NOMO-1 treated with DMSO at 0.1 percent for 48 hours (cell line): ENCODE results near the gene KCNJ10.

Experiments used
- DNase-seq: peaks from one replicate; lab custom pipeline; 2025; ENCODE audit not compliant: unreplicated experiment; lab: John Stamatoyannopoulos, UW

The KCNJ10 gene

DNA sequence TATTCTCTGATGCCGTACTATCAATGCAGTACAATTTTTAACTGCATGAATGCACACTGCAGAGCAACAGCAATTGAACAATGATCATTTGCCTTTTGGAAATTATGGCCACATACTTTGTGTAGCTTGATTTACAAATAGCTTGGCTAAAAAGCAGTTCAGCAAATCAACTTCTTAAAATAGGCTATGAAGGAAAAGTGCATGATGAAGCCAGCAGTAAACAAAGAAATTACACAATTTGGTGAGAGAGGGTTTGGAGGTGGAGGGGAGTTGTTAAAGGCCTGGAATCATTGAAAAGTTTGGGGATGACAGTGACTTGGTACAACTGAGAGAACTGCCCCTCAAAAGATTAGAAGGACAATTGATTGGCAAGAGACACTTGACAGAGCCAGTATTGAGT, 44.6 kb downstream of the KCNJ10 start:
- DNase-seq, result no peak

DNA sequence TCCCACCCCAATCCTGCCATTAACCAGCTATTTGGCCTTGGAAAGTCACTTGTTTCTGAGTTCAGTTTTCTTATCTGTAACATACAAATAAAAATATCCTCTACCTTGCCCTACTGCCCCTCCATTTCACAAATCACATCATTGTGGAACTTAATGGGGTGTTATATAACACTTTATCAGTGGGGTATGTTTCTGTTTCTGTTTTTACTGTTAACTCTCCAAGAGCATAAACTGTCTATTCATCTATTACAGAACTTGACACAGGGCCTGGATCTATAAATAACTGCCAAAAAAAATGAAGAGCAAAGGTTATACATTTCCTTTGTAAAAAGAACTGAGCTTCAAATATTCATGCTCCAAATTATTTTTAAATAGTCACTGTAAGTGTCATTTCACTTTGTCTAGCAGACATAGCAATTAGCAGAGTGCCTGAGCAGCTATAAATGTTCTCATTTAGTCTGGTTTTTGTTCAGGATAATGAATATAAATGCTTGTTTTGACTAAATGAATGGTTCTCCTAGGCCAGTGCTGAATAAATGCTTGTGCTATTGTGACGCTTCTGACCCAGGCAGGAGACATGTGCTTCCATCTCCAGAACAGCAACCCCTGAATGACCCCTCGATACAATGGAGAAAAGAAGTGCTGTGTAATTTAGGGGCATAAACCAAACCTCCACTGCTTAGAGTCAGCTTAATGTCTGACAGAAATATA, 45.6 kb downstream of the KCNJ10 start:
- no peak for DNase-seq

DNA sequence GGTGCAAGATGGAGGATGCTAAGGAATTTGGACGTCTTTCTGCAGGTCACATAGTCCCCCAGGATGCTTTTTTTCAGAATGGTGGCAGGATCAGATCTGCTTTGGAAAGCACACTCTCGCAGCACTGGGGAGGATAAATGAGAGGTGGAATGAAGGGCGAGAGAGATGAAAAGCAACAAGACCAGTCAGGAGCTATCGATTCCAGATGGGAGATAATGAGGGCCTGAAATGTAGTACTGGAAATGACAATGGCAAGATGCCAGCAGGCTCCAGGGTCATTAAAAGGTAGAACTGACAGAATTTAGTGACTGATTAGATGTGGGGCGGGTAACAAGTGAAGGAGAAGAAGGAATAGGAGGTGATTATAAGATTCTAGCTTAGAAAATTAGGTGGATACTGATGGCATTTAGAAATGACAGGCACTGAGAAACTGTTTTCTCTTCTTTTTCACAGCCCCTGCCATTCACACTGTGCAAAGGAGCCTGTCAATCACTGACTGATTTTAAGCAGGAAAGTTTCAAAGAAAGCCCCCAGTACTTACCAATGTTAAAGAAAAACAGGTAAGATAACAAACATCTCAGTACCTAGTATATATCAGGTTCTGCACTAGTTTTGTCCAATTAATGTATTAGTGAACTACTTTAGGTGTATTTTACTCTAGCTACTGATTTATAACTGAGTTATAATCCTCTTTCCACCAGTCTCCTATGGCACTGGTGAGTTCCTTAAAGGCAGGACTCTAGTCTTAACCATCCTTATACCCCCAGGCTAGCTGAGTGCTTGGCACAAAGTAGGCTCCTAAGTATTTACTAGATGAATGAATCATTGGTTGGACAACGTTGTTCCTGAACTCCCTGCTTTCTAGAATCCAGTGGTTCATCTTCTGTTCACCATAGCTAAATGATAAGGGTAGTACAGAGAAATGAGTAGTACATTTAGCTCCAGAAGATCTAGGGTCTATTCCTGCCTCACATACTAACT, 47.3 kb downstream of the KCNJ10 start:
- DNase-seq, result no peak

DNA sequence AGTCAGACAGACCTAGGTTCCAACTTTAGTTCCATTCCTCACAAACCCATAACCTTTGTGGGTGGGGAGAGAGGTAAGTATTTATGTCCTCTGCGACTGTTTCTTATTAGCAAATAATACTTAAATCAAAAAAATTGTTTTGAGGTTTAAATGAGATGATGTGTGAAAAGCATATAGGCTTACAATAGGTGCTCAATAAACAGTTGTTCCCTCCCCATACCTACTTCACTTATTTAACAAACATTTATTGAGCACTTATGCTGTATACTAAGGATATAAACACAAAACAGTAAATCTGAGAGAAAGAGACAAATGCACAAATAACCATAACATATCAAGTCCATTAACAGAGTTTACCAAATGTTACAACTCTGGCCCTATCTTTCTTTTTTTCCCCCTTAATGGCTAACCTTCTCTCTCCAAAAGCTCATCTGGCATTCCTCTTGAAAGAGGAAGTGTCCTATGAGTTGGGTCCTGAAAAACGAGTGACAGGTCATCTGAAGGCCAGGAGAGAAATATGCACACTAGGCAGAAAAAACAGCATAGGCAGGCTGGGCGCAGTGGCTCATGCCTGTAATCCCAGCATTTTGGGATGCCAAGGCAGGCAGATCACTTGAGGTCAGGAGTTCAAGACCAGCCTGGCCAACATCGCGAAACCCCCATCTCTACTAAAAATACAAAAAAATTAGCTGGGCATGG, 48.4 kb downstream of the KCNJ10 start:
- DNase-seq, result no peak

- DNase-seq, result no peak
Measured at GRCh38 chr1:160020196-160020595, 49.8 kb downstream of the KCNJ10 start.

DNA sequence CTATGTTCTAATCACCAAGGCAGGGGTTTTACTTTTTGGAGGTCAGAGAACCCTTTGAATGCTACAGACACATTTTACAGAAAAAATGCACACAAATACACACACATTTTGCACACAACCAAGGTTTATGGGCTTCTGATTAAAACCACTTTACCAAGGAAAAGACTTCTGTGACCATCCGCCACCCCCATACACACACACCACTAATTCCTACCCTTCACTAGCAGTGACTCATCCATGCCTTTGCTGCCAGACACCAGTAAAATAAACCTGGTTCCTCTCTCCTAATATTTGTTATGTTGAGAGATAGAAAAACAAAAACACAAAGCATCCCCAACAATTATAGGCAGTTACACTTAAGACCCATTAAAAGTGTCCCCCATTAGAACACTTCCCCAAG, 51.1 kb downstream of the KCNJ10 start:
- DNase-seq, result no peak

GRCh38 chr1:160018347-160018746, 51.6 kb downstream of the KCNJ10 start:
- no peak for DNase-seq

GRCh38 chr1:160017592-160017991, 52.4 kb downstream of the KCNJ10 start:
- no peak for DNase-seq

DNA sequence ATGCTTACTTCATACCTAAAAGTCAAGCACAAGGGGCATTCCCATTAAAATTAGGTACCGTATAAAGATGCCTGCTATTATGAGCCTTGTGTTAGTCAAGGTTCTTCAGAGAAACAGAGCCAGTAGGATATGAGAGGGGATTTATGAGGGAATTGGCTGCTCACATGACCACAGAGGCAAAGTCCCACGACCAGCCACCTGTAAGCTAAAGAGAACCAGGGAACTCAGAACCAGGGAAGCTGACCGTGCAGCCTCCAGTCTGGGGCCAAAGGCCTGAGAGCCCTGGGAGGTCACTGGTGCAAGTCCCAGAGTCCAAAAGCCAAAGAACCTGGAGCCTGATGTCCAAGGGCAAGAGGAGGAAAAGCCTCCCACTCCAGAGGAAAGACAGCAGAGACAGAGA, 58.2 kb downstream of the KCNJ10 start:
- no peak for DNase-seq

DNA sequence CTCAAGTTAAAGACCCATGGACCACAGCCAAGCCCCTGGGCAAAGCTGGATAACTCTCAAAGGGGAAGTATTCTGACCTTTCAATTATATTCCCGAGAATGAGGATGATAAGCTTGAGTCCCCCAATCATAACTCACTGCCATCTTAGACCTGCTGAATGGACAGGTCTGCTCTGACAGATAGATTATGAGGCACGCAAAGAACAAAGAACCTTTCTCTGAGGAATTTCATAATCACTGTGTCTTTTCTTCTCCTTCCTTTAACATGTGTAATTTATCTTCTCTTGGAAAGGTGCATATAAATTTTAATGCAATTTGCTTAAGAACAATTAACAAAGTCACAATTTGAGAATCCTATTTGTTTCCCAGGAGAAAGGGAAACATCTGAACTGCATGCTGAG, 60.2 kb downstream of the KCNJ10 start:
- DNase-seq, result no peak

DNA sequence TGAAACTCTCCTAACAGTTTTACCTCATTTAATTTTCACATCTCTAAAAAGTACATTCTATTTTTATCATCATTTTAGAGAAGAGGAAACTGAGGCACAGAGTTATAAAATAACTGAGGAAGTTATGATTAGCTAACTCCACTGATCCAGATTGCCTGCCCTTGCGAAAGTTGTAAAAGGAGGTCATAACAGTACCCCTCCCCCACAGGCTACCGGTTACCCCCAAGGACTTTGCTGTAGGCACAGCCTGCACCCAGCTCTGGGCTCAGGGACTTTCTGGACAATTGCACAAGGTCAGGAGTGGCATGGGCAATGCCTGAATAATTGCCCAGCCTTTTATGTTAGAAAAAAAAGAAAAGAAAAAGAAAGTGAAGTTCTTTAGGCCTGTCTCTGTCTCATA, 60.9 kb downstream of the KCNJ10 start:
- DNase-seq, result peak; percentile 47

DNA sequence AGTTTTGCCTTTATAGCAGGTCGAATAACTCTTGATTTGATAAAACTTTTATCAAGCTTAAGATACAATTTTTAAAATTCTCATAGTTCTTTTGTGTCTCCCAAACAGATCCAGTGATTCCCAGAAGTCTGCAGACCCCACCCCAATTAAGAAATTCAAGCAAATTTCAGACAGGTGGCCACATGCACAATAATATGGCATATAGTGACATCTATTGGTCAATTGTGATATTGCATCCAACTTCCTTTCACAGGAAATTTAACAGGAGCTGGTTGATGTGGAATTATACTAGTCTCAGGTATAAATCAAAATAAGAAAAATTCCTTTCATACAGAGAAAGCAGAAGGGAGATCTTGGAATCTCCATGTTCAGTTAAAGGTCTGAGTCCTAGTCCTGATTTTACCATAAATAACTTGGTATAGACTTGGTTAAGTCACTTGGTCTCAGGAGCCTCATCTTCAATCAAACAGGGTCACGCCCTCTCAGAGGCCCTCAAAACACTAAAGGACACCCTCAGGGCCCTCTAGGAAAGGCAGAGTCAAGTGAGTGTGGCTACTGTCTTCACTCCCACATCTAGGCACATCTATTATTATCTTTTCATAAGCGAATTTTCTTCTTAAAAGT, 62.3 kb downstream of the KCNJ10 start:
- peak; percentile 16 for DNase-seq

DNA sequence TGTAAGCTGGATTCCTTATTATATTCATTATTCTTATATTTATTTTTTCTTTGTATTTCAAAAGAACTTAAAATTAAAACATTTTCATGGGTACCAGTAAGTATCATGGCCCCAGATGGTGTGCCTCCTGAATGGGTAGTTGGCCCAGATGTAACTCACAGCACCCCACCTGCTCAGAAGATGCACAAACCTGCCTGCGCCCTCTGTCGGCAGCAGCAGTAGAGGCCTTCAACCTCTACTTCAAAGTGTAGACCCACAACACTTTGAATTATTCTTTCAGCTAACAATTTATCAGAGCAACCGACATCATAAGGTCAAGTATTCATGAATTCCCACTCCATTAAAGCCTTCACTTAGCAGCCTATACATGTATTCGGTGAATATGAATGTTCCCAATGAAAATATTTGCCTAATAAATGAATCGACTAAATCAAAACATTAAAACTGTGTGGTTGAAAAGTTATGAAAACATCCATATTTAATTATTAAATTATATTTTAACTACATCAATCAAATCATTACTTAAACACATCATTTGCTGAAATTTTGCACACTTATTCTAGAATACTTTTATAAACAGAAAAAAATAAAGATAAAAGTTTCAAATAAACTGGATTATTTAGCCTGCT, 63.5 kb downstream of the KCNJ10 start:
- DNase-seq, result peak; percentile 59

DNA sequence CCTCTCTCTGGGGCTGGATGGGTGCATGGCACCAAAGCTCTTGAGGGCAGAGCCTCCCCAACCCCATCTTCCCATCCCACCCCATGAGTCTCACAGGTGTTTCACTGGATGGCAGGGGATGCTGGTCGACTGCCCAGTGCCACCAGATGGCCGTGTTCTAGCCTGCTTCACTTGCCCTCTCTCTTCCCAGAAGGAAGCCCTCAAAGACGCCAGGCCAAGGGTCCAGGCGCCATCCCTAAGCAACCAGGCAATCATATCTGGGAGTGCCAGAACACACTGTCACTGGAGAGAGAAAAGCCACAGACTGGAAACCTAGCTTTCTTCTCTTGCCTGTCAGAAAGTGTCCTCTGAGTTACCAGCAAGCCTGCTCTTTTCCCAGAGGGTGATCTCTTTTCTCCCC, 64.9 kb downstream of the KCNJ10 start:
- DNase-seq, result no peak

DNA sequence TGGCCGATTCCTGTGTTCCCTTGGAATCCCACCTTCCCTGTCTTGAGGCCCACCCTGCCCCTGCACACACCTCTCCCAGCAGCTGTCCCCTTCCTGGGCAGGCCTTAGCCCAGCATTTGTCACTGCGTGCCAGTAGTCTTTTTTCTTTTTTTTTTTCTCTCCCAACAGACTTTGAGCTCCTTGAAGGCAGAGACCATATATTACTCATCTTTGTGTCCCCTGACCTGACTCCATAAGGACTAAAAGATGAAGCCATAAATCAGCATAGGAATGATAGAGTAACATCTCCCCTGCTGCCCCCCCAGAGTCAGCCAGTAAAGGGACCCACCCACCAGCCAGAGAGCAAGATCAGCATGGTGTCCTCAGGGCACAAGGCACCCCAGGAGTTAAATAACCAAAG, 65.5 kb downstream of the KCNJ10 start:
- no peak for DNase-seq

- DNase-seq, result no peak
Measured at GRCh38 chr1:160004001-160004400, 66.0 kb downstream of the KCNJ10 start.

GRCh38 chr1:160001440-160001839, 68.5 kb downstream of the KCNJ10 start:
- DNase-seq, result no peak

DNA sequence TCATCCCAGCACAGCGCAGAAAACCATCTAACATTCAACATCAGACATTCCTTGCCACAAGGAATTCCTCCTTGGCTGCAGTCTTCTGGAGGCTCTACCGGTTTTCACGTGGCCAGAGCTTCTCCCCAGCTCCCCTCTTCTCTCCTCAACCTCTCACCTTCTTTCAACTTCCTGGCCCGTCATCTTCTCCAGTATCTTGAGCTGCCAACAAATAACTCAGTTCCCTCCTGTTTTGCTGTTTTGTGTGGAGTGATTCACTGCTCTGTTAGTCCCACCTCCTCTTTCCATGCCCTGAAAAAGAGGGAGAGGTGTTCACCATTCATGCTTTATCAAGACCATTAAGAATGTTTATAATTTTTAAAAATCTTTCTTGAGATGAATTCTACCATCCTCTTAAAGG, 70.8 kb downstream of the KCNJ10 start:
- DNase-seq, result no peak

DNA sequence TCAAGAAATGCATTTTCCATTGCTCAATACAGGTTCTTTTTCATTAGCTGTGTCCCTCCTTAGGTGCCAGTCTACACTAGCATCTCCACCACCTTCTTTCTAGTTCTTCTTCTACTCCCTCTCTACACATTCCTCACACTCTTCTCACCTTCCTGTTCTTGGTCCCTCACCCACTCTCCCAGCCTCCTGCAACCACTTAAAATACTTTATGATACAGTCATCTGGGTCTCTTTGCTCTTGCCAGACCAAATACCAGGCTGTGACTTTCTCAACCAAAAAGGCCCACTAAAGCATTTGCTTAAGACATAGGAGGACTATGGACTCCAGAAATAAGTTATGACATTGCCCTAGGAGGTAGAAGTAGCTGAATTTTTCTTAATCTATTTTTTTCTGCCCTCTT, 73.3 kb downstream of the KCNJ10 start:
- DNase-seq, result no peak

- DNase-seq, result no peak
Measured at GRCh38 chr1:159994896-159995295, 75.1 kb downstream of the KCNJ10 start.

DNA sequence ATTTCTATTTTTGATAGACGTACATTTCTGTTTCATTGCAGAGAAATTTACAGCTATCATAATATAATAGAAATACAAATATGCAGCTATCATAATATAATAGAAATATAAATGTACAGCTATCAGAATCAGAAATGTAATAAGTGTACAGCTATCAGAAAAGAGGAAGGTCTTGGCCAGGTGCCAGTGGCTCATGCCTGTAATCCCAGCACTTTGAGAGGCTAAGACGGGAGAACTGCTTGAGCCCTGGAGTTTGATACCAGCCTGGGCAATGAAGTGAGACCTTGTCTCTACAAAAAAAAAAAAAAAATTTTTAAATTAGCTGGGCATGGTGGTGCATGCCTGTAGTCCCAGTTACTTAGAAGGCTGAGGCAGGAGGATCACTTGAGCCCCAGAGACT, 76.0 kb downstream of the KCNJ10 start:
- no peak for DNase-seq
